ENCODE measurements around the gene STEAP1B.

STEAP1B gene

DNA sequence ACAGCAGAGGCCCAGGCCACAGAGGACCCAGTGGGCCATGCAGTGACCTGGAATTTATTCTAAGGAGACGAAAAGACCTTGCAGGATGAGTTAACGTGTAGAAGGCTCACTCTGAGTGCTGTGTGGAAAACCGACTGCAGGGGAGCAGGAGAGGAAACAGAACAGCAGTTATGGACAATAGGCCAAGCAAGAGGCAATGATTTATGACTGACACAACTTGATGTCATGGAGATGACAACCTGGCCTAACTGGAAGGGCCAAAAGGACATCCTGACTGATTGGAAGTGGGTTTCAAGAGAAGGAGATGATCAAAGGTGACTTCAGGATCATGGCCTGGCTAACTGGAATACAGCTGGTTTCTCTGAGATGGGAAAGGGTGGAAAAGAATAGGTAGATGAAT is 72.9 kb downstream of the STEAP1B start:
- DNase-seq: no peak

DNA sequence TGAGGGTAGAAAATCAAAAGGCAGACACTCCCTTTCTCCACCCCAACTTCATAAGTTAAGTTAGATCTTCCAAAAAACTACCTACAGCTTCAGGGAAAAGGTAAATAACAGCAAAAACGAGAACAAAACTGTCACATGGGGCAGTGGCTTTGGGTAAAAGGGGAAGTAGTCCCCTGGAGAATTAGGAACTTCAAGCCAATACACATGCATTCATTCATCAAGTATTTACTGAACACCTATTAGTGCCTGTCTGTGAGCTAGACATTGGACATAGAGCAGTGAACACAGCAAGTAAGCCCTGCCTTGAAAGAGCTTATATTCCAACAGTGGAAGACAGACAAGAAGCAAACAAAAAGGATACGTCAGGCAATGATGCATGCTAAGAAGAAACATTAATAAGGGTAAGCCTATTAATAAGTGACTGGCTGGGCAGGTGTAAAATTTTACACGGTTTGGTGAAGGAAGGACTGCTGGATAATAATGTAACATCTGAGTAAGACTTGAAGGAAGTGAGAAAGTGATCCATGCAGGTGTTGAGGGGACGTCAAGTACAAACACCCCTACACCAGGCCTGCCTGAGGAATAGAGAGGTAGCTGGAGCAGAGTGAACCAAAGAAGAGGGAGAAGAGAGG is 73.4 kb downstream of the STEAP1B start:
- DNase-seq: no peak

DNA sequence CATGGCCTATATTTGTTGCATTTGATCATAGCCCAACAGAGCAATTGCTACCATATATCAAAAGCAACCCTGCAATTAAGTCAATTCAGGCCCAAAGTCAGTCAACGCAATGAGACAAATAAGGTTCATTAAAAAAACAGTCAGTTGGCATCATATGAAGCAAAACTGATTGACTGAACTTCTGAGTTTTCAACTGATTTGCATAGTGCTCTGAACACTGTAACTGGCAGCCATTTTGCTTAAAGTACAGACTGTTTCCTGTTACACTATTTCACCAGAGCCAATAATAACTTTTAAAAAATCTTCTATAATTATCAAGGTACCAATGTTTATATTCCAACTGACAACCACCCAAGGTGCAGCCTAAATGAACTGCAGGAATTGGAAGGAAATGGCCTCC is 74.6 kb downstream of the STEAP1B start:
- DNase-seq: no peak

DNA sequence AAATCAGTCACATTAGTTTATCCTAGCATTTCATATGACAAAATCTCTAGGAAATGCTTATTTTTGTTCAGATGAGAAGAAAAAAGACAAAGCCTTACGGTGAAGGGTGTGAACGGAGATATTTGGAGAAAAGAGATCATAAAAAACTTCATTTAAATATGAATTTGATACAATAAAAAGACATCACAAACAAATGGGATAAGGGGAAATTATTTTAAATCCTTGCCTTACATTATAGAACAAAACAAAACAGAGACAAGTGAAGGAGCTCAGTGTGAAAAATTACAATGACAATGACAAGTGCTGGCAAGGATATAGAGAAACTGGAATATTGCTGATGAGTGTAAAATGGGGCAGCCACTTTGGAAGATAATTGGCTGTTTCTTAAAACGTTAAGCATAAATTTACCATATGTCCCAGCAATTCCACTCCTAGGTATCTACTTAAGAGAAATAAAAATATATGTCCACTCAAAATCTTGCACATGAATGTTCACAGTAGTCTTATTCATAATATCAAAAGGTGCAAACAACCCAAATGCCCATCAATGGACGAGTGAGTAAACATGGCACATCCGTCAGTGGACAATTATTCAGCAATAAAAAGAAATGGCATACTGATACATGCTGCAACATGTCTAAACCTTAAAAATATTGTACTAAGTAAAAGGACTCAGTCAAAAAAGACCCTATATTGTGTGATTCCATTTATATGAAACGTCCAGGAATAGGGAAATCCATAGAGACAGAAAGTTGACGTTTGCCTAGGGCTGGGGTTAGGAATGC is 77.0 kb downstream of the STEAP1B start:
- no peak for DNase-seq

DNA sequence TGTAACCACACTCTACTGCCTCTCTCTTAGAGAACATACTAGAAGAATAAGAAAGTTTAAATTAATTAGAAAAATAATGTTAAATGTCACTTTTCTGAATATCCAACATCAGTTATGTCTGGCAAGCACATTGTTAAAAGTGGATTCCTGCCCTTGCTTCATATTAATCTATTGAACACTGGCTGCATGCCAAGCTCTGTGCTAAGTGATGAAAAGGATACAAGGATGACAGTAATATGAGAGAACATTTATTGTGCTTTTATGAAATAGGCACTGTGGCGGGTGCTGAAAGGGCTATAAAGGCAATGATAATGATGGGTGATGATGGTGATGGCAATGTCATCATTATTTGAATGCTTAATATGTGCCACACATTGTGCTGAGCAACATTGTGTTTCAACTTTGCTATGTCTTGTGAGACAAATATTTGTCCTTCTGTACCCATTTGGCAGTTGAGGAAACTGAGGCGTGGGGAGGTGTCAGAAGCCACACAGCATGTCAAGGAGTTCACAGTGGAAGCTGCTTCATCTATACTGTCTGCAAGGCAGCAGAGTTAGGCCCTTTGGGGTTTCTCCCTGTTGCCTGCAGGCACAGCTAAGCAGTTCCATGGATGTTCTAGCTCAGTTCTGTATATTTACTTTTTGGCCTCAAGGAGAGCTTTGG is 78.9 kb downstream of the STEAP1B start:
- no peak for DNase-seq

DNA sequence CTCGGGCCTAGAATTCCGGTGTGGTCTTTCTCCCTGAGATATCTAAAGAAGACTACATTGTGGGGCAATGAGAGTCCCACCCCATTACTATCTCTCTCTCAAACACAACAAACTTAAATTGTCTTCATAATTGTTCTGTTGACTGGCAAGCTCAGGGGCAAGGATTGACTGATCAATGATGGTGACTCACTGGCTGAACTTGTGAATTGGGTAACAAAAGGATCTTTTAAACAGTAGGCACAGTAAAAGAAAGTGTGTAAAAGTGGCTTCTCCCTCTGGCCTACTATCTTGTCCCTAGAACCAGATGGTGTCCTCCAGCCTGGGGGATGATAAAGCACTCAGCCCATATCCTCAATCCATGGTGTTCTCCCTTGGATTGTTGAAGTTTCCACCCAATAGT is 80.0 kb downstream of the STEAP1B start:
- no peak for DNase-seq

DNA sequence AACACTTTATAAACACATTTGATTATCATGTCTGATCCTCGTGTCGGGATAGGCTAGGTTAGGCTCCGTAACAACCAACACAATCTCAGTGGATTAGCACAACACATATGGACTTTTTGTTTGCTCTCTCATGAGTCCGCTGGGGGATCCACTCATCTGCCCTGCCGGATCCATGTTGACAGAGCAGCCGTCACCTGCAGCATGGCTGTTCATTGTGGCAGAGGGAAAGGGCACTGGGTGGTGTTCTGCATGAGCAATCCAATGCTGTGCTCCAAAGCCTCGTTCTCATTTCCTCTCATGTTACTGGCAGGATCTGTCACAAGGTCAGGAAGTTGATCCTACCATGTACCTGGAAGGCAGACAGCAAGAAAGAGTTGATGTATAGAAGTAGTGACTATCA is 80.5 kb downstream of the STEAP1B start:
- no peak for DNase-seq

DNA sequence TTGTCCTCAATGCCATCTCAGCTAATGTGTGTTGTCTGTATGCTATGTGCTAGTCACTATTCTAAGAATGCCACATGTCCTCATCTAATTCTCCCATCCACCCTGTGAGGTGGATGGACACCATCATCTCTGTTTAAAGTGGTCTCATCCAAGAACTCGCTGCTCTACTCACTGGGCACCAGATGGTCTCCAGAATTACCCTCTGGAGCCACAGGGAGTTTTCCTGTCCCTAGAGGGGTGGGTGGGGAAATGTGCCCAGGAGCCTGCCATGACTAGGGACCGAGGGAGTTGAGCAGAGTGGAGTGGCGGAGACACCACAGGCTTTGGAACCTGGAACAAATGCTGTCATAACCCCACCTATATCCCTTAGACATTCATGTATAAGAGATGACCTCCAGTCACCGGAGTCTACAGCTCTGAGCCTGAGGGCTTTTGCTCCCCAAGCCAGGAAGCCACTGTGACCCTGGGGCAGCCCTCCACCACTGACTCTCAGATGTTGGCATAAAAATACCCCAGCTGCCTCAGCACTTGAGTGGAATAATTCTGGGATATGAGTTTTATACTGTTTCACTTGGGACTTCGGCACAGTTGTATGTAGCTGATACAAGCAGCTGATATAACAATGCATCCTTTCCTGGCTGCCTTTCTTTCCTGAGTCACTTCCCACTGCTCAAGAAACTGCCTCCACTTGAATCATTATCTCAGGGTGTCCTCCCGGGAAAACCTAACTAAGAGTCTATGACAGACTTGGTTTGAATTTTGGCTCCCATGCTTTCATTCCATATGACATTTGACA is 81.5 kb downstream of the STEAP1B start:
- DNase-seq: no peak

DNA sequence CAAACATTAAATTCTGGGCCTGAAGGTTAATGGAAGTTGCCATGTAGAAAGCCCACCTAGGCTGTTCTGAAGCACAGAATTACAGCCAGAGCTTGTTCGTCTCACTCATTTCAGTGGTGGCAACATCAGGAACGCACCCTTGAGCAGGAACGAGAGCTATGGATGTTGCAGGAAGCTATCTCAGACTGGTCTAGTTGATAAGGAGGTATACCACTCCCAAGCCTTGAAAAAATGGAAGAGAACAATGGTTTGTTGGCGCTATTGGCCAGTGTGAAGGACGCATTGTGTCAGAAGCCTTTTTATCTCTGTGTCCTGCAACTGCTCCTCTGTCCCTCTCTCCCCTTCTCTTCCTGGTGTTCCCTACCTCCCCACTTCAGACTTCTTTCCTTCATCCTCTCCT is 82.1 kb downstream of the STEAP1B start:
- no peak for DNase-seq

DNA sequence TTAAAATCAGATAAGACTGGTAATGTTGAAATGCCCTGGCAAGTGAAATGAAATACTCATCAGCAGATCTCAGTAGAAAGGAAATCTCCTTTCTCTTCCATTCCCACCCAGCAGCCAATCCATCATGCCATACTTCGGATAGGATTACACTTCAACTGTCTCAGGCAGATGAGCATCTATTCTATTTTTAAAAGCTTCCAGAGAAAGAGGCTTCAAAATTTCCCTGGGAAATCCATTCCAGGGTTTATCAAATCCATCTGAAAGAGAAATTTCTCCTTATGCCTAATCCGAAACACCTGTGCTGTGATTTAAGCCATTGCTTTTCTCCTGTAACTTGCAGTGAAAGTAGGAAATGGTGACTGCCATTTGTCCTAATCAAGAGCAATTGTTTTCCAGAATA is 82.6 kb downstream of the STEAP1B start:
- no peak for DNase-seq

DNA sequence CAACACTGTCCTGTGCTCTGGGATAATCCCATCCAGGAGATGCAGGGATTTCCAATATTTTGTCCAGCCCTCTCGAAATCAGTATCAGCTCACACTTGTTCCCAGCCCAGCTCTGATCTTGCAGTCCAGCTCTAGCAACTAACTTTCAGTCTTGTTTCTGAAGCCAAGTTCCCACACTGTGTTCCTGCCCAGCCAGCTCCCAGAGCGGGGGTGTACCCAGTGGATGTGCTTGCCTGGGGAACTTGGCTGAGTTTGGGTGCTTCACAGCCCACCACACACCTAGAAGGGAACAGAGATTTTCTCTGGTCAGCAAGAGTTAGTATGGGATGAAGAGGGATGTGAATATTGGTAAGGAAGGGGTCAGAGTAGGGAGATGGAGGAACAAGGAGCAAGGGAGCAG is 85.6 kb downstream of the STEAP1B start:
- DNase-seq: no peak

DNA sequence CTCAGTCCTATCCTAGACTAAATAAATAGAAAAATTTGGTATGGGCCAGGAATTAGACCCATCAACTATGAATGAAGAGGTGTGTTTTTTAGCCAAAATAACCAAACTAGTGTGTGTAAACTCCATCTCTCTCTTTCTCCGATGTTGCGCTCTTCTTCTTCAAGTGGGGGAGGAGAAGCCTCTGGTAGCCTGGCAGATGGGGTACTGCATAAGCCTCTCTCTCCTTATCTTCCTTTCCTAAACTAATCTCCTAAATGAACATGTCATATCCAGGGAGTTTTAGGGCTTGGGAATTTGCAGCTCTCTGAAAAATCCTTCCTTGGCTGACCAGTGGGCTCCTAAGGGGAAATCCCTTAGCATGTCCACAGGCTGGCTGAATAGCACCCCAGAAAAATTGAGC is 86.8 kb downstream of the STEAP1B start:
- no peak for DNase-seq

DNA sequence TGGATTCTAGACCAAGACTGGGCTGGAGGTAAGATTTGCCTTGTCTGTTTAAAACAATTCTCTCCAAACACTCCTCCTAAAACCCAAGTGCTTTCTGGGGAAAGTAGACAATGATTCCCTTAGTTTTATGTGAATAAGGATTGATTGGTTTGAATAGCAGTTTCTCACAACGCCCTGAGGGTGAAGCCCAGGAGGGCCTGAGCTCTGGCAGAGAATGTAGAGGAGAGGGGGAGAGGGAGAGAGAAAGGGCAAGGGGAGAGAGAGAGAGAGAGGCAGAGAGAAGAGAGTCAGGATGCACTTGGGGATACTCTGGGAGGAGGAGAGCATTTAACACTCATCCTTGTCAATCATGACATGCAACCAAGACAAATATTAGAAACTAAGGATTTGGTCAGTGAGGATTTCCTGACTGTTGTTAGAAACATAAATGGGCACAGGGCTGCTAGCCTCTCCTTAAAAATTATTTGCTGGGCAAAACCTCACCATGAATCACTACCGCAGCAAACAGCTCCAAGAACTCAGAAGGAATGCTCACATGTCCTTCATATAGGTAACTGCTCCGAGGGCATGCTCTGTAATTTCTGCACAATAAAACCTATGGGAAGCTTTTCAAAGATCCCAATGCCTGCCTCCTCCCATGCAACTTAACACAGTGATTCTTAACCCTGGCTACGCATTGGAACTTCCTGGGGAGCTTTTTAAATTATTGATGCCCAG is 87.9 kb downstream of the STEAP1B start:
- DNase-seq: no peak

DNA sequence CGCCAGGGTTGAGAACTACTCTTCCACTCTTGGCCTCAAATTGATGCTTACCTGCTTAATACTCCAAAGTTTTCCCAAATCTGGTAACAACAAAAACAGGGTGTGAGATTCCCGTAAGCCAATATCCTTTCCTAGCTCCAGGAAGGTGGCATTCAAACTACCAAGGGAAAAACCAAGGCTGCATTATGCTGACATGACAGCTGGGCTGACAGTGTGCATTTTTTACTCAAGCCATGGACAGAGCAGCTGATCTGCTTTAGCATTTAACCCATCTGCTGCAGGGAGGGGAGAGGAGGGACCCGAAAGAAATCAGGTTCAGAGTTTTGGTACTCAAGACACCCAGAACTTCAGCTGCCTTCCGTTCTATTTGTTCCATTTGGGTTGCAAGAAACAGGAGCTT is 93.3 kb downstream of the STEAP1B start:
- DNase-seq: no peak

DNA sequence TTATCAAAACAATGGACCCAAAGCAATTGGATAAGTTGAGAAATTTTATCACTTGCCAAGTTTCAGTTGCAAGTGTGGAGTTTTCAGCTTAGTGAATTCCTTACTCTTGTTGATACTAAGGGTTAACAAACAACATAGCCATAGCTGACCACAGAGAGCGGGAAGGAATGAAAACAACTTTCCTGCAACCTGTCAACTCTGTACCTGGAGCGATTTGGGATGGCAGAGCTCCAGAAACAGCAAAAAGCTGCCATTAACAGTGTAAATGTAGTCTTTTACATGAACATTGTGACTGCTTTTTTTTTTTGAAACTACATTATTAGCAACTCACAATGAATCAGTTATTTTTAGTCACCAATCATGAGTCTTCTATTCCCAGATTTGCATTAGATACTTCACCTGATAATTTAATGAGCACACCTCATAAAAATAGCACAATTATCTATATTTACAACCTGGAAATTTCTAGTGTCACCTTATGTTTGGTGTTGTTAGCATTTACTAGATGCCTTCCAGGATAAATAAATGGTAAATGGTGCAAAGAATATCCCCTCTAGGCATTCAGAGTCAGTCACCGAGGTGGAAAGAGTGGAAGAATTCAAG is 95.5 kb downstream of the STEAP1B start:
- no peak for DNase-seq

DNA sequence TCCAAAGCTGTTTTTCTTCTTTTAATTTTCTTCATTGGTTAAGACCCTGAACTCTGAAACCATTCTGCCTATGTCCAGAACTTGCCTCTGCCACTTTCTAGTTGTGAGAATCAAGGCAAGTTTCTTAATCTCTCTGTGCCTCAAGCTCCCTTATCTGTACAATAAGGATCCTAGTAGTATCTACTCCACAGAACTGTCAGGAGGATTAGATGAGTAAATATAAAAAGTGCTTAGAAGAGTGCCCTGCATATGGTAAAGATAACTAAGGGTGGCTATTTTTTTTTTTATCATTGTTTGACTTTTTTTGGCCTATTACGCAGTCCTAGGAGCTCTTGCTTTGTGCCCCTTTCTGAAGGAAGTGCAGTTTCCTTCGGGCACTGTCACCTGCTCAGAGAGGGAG is 96.6 kb downstream of the STEAP1B start:
- no peak for DNase-seq

DNA sequence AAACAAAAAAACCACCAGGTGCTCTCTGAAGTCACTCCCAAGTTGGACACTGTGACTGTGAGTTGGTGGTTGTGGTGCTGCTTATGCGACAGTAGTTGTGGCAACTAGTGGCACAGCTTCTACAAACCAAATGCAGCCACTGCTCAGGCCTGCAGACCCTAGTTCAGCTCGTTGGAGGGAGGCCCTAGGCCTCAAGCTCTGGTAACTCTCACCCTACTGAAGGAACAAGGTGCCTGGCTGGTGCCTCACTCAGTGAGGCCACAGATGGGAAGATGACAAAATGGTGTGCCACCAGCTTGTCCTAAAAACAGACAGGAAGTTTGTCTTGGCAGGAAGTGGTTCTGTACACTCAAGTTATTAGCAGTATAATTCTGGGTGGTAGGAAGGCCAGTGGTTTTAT is 97.7 kb downstream of the STEAP1B start:
- no peak for DNase-seq

DNA sequence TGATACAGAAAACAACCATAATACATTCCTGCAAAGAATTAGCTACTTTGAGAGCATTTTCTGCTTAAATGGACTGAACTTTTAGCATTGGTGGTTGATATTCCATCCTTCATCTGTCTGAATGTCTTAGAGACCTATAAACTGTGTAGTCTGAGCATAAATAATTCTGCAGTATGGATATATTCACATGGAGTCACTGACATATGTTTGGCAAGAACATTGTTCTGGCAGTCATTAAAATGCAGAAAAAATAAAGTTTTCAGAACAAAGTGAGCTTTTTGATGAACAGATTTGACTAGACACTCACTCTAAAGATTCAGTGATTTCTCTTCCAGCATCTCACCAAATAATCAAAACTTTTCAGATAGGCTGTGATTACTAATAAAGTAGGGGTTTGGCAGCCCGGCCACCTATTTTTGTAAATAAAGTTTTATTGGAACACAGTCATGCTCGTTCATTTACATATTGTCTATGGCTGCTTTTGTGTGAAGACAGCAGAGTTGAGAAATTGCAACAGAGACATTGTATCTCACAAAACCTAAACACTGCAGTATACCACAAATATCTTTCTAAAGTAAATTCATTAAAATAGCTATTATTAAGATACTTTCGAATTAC is 98.9 kb downstream of the STEAP1B start:
- no peak for DNase-seq

DNA sequence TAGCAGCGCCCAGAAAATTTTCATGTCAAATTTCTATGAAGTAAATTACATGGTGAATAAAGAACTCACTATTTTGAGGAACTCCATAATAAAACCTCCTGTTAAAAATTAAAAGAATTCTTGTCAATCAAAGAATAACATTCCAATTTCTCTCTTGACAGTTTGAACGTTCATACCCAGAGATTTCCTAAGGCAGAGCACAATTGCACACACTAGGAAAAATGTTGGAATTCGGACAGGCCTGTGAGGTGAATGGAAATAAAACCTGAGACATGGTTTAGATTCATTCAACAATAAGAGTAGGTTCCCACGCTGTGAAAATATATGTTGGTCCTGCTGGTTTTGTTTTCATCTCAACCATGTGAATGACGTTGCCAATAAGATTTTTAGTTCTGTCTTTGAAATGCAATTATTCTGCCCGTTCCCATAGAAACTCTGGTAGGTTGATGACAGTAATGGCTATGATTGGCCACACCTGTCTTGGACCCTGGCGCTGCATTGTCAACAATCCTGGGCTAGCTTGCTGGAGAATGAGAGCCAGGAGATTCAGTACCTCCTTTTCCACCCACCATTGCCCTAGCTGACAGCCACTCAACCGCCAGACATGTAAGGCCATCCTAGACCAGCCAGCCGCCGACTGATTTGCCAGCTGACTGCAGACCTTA is 99.7 kb downstream of the STEAP1B start:
- DNase-seq: no peak

DNA sequence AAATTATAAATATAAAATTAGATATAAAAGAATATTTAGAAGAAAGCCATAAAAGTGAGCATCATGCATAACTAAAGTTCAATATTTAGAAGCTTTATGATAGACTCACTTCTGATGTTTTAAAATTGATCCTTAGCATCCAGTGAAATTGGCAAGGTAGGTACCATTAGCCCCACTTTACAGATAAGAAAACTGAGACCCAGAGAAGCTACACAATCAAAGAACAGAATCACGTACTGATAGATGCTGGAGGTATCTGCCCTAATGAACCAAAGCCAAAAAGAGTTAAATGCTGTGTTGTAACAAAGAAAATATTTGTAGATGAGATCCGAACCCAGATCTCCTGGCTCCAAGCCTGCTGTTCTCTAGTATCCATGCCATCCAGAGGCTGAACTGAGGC is 100.4 kb downstream of the STEAP1B start:
- no peak for DNase-seq

DNA sequence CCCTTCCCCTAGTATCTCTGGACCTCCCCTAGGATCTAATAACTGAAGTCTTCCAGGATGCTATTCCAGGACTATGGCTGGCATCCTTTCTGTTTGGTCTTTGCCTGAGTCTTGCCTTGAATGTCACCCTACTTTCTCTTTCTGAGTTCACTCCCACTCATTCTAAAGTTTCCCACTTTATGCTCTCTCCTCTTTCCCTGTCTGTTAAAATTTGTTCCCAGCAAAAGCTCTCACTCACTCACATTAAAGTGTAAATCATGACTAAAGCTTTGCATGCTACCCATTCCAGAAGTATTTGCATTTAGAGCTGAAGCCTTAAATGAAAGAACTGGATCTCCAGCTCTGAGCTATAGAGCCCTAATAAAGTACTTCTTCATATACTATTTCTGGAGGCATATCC is 100.9 kb downstream of the STEAP1B start:
- DNase-seq: no peak

Data from CD4-positive, alpha-beta T cell treated with Interleukin-1 beta for 1 hour (primary cell).